GM12874 (cell line): ENCODE measurements around the gene IL6R.

ENCODE experiments used
- CTCF ChIP-seq: IDR thresholded peaks from 2 replicates; pipeline ENCODE4 v1.5.1; 2011; ENCODE audit warnings: low read depth, mild to moderate bottlenecking, control low read depth, low read length, moderate library complexity; ENCODE audit not compliant: insufficient read depth

IL6R gene

DNA sequence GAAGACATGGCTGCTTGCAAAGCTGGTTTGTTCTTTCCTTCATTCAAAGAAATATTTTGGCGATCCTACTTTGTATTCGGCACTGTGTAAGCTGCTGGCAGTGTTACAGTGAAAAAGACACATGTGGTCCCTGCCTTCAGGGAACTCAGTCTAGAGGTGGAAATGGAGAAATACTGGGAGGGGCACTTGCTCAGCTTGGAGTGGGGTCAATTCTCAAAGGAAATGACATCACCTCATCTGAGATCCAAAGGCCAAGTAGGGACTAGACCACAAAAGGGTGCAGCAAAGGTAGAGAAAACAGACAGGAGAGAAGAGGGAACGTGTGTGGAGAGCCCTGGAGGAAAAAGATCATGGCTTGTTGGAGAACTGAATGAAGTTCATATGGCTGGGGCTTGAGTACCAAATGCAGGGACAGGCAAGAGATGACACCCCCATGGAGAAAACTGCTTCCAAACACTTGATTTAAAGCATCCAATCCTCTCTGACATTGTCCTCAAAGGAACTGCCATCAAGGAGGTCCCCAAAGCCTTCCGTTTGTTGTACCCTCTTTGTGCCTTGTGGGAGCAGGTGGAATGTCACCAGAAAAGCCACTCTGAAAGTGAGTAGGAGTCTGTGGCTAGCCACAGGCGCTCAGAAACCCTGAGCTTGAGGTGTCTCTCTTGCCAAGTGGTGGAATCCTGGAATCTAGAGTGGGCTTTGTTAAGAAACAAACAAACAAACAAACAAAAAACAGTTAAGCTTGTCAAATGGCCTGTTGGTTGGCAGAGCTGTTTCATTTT is 48.6 kb downstream of the IL6R start:
- TF ChIP-seq CTCF = no peak

DNA sequence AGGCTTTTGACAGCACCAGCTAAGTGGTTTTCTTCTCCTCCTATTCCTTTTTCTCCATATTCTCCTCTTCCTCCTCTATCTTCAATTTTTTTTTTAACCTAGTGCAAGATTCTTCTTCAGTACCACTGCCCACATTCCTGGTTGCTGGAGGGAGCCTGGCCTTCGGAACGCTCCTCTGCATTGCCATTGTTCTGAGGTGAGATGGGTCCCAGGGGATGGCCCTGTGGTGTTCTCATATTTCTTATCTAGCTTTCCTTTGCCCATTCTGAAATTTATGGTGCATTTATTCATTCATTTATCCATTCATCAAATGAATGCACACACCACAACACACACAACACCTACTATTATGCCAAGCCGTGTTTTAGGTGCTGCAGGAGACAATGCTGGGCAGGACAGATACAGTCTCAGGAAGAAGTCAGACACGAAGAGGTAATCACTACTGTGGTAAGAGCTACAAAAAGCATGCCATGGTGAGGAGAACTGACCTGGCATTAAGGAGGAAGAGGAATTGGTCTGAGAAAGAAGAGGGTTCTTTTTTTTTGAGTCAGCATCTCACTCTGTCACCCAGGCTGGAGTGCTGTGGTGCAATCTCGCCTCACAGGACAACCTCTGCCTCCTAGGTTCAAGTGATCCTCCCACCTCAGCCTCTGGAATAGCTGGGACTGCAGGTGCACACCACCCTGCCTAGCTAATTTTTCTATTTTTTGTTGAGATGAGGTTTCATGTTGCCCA is 49.4 kb downstream of the IL6R start:
- TF ChIP-seq CTCF = no peak

DNA sequence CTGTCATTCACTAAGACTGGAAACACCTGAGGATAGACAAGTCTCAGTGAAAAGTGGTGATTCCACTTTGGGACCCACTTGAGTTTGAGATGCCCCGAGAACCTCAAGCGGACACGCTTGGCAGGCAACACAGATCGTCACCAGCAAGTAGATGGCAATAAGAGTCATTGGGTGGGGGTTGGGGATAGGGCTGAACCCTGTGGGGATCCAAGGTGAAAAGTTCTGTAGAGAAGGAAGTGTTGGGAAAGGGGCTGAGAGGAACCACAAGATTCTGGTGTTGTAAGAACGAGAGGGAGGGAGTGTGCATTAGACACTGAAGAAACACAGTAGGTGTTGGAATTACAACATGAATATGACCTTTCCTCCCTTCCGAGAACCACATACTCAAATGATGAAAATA is 51.5 kb downstream of the IL6R start:
- TF ChIP-seq CTCF = no peak

- no peak for TF ChIP-seq CTCF
Measured at GRCh38 chr1:154459080-154459479, 53.9 kb downstream of the IL6R start.

DNA sequence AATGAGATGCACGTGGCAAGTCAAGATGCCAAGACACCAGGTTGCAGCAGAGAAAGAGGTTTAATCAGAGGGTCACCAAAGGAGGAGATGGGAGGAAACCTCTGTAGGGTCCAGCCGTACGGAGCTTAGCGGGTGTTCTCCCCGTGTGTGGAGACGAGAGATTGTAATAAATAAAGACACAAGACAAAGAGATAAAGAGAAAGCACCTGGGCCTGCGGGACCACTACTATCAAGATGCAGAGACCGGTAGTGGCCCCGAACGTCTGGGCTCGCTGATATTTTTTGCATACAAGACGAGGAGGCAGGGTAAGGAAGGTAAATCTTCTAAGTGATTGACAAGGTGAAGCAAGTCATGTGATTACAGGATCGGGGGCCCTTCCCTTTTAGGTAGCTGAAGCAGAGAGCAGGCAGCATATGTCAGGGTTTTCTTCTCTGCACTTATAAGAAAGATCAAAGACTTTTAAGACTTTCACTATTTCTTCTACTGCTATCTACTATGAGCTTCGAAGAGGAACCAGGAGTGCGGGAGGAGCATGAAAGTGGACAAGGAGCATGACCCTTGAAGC is 55.6 kb downstream of the IL6R start:
- TF ChIP-seq CTCF = no peak

- no peak for TF ChIP-seq CTCF
Measured at GRCh38 chr1:154463512-154463990, 58.4 kb downstream of the IL6R start.

- no peak for TF ChIP-seq CTCF
Measured at GRCh38 chr1:154465621-154466195, 60.6 kb downstream of the IL6R start.
